ENCODE data around the gene ASCL5.

DNA sequence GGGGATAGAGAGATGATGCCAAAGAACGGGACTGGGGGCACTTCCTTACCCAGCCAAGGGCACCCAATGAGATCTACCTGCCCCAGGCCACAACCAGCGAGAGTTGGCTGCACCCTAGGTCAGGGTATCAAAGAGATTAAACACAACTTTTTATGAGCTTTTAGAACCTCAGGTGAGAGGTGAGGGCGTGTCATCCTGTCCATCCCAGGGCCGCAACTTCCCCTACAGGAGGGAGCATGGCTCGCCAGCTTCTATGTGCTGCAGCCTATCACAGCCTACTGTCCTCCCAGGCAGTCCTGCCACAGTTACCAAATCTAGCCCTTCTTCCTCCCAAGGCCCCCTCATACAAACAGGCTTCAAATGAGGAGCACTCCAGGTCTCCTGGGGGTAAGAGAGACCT lies 14.4 kb upstream of the ASCL5 start:
- TF ChIP-seq, protein P1, sequence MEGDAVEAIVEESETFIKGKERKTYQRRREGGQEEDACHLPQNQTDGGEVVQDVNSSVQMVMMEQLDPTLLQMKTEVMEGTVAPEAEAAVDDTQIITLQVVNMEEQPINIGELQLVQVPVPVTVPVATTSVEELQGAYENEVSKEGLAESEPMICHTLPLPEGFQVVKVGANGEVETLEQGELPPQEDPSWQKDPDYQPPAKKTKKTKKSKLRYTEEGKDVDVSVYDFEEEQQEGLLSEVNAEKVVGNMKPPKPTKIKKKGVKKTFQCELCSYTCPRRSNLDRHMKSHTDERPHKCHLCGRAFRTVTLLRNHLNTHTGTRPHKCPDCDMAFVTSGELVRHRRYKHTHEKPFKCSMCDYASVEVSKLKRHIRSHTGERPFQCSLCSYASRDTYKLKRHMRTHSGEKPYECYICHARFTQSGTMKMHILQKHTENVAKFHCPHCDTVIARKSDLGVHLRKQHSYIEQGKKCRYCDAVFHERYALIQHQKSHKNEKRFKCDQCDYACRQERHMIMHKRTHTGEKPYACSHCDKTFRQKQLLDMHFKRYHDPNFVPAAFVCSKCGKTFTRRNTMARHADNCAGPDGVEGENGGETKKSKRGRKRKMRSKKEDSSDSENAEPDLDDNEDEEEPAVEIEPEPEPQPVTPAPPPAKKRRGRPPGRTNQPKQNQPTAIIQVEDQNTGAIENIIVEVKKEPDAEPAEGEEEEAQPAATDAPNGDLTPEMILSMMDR (IDR thresholded peaks at IDR 0.05) = no peak
- TF ChIP-seq, protein P2, sequence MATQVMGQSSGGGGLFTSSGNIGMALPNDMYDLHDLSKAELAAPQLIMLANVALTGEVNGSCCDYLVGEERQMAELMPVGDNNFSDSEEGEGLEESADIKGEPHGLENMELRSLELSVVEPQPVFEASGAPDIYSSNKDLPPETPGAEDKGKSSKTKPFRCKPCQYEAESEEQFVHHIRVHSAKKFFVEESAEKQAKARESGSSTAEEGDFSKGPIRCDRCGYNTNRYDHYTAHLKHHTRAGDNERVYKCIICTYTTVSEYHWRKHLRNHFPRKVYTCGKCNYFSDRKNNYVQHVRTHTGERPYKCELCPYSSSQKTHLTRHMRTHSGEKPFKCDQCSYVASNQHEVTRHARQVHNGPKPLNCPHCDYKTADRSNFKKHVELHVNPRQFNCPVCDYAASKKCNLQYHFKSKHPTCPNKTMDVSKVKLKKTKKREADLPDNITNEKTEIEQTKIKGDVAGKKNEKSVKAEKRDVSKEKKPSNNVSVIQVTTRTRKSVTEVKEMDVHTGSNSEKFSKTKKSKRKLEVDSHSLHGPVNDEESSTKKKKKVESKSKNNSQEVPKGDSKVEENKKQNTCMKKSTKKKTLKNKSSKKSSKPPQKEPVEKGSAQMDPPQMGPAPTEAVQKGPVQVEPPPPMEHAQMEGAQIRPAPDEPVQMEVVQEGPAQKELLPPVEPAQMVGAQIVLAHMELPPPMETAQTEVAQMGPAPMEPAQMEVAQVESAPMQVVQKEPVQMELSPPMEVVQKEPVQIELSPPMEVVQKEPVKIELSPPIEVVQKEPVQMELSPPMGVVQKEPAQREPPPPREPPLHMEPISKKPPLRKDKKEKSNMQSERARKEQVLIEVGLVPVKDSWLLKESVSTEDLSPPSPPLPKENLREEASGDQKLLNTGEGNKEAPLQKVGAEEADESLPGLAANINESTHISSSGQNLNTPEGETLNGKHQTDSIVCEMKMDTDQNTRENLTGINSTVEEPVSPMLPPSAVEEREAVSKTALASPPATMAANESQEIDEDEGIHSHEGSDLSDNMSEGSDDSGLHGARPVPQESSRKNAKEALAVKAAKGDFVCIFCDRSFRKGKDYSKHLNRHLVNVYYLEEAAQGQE (IDR thresholded peaks at IDR 0.05; ENCODE audit: insufficient read depth in 1 of 2, low read depth in 2 of 2, low read length in 1 of 2) = no peak
- TF ChIP-seq SIN3A (IDR thresholded peaks at IDR 0.05; ENCODE audit: borderline replicate concordance, insufficient read depth, low read depth, low read length) = no peak

Data from Panc1 (cell line).